ENCODE results near the gene RENBP. TPM values are rescaled to one million over a fixed set of nuclear protein-coding genes. Genes with fewer than 3 reads are reported as not detected.

Gene RENBP
- total RNA-seq, 1 experiment from 2014 or later: 0.23 TPM

- Mint-ChIP-seq H3K27me3 (ENCODE audit: insufficient read depth, unreplicated experiment) (no peaks in the 10 kb centered on the region), H3K9me3 (ENCODE audit: unreplicated experiment) (no peaks in the 10 kb centered on the region), H3K4me3 (ENCODE audit: unreplicated experiment) (no peak overlapping the region), H3K4me1 (ENCODE audit: insufficient read depth, unreplicated experiment) (no peaks in the 10 kb centered on the region), H3K36me3 (ENCODE audit: insufficient read depth, unreplicated experiment) (peaks cover 71% of the 10 kb centered on the region), H3K27ac (ENCODE audit: low read depth, unreplicated experiment) (no peak overlapping the region)
- BruUV-seq (replicated peaks): no TSS peak
- CTCF ChIA-PET: interaction anchor here (0.7 to 2.4 kb wide), 3 partner anchors 8 to 123 kb away, joined by 3 to 5 read pairs (median 4); no protein-coding TSS in a partner anchor
- DNase-seq (ENCODE audit: unreplicated experiment): no peak
- intact Hi-C loops (cut with micrococcal nuclease): no loop called here
- TF ChIP-seq CTCF (IDR thresholded peaks at IDR 0.05; ENCODE audit: unreplicated experiment): no peak
- POLR2A ChIA-PET: interaction anchor here (0.7 kb wide), 1 partner anchor 274 kb away, joined by 4 read pairs; no protein-coding TSS in a partner anchor
Measured at GRCh38 chrX:153958605-153959004, 14.2 kb upstream of the RENBP start.

DNA sequence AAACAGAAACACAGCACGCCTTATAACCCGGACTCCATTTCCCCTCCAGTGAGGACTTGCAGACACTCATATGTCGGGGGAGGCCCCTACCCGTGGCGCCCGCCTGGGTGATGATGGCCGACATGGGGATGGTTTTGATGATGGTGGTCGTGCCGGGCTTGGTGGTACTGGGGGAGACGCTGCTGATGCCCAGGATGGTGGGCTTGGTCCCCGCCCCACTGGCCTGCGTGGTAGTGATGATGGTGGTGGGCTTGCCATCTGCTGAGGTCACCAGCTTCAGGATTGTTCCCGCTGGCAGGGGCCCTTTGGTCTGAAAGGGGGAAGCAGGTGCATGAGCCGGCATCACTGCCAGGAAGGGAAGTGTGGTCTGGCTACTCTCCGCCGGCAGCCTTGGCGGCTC, 12.8 kb upstream of the RENBP start:
- Mint-ChIP-seq H3K36me3 (ENCODE audit: insufficient read depth, unreplicated experiment) (peaks cover 78% of the 10 kb centered on the region), H3K9me3 (ENCODE audit: unreplicated experiment) (no peaks in the 10 kb centered on the region), H3K4me1 (ENCODE audit: insufficient read depth, unreplicated experiment) (no peaks in the 10 kb centered on the region), H3K27me3 (ENCODE audit: insufficient read depth, unreplicated experiment) (no peaks in the 10 kb centered on the region), H3K27ac (ENCODE audit: low read depth, unreplicated experiment) (no peak overlapping the region), H3K4me3 (ENCODE audit: unreplicated experiment) (no peak overlapping the region)
- no peak for TF ChIP-seq CTCF (IDR thresholded peaks at IDR 0.05; ENCODE audit: unreplicated experiment)
- DNase-seq (ENCODE audit: unreplicated experiment): no peak
- no TSS peak for BruUV-seq (replicated peaks)
- ChIA-PET POLR2A (no interaction called here), CTCF (interaction anchor here (2.4 kb wide), 1 partner anchor 9 kb away, joined by 5 read pairs; no protein-coding TSS in a partner anchor)
- intact Hi-C loops (cut with micrococcal nuclease): no loop called here

GRCh38 chrX:153956044-153956907, 11.8 kb upstream of the RENBP start:
- H3K27me3 Mint-ChIP-seq (ENCODE audit: insufficient read depth, unreplicated experiment): no peaks in the 10 kb centered on the region
- CTCF ChIA-PET: interaction anchor here (2.4 kb wide), 1 partner anchor 10 kb away, joined by 5 read pairs; no protein-coding TSS in a partner anchor
- H3K4me1 Mint-ChIP-seq (ENCODE audit: insufficient read depth, unreplicated experiment): no peaks in the 10 kb centered on the region
- no peak overlapping the region for H3K27ac Mint-ChIP-seq (ENCODE audit: low read depth, unreplicated experiment)
- BruUV-seq (replicated peaks): no TSS peak
- POLR2A ChIA-PET: no interaction called here
- DNase-seq (ENCODE audit: unreplicated experiment): no peak
- no peak overlapping the region for H3K4me3 Mint-ChIP-seq (ENCODE audit: unreplicated experiment)
- H3K9me3 Mint-ChIP-seq (ENCODE audit: unreplicated experiment): no peaks in the 10 kb centered on the region
- H3K36me3 Mint-ChIP-seq (ENCODE audit: insufficient read depth, unreplicated experiment): peaks cover 77% of the 10 kb centered on the region
- intact Hi-C loops (cut with micrococcal nuclease): no loop called here
- TF ChIP-seq CTCF (IDR thresholded peaks at IDR 0.05; ENCODE audit: unreplicated experiment): no peak

- no peak for TF ChIP-seq CTCF (IDR thresholded peaks at IDR 0.05; ENCODE audit: unreplicated experiment)
- Mint-ChIP-seq H3K27ac (ENCODE audit: low read depth, unreplicated experiment) (no peak overlapping the region), H3K36me3 (ENCODE audit: insufficient read depth, unreplicated experiment) (peaks cover 77% of the 10 kb centered on the region), H3K9me3 (ENCODE audit: unreplicated experiment) (no peaks in the 10 kb centered on the region), H3K27me3 (ENCODE audit: insufficient read depth, unreplicated experiment) (no peaks in the 10 kb centered on the region), H3K4me1 (ENCODE audit: insufficient read depth, unreplicated experiment) (no peaks in the 10 kb centered on the region), H3K4me3 (ENCODE audit: unreplicated experiment) (no peak overlapping the region)
- no TSS peak for BruUV-seq (replicated peaks)
- POLR2A ChIA-PET: no interaction called here
- CTCF ChIA-PET: interaction anchor here (0.5 kb wide), 1 partner anchor 361 kb away, joined by 3 read pairs; no protein-coding TSS in a partner anchor
- intact Hi-C loops (cut with micrococcal nuclease): no loop called here
- DNase-seq (ENCODE audit: unreplicated experiment): no peak
Measured at GRCh38 chrX:153955228-153955732, 10.8 kb upstream of the RENBP start.
